ENCODE data around the gene APOBEC3H.

Gene APOBEC3H

GRCh38 chr22:39103431-39103830 is 6.4 kb downstream of the APOBEC3H start:
- DNase-seq (ENCODE audit: low read depth, low spot score): no peak
- POLR2A ChIA-PET: no interaction called here
- CTCF ChIA-PET: no interaction called here
- TF ChIP-seq CTCF (IDR thresholded peaks at IDR 0.05; ENCODE audit: insufficient read depth, low read length, missing control alignments): no peak
- H3K4me3 ChIP-seq (ENCODE audit: low read depth, low read length): no peak overlapping the region

GRCh38 chr22:39106326-39106725 is 9.3 kb downstream of the APOBEC3H start:
- ChIA-PET POLR2A (no interaction called here), CTCF (interaction anchor here (1.1 to 1.2 kb wide), 2 partner anchors 12 to 99 kb away, joined by 3 read pairs; no protein-coding TSS in a partner anchor)
- TF ChIP-seq CTCF (IDR thresholded peaks at IDR 0.05; ENCODE audit: insufficient read depth, low read length, missing control alignments): no peak
- H3K4me3 ChIP-seq (ENCODE audit: low read depth, low read length): no peak overlapping the region
- no peak for DNase-seq (ENCODE audit: low read depth, low spot score)

- no peak for DNase-seq (ENCODE audit: low read depth, low spot score)
- TF ChIP-seq CTCF (IDR thresholded peaks at IDR 0.05; ENCODE audit: insufficient read depth, low read length, missing control alignments): no peak
- POLR2A ChIA-PET: interaction anchor here (0.6 kb wide), 1 partner anchor 389 kb away, joined by 3 read pairs; no protein-coding TSS in a partner anchor
- CTCF ChIA-PET: interaction anchor here (1.4 to 2.9 kb wide), 3 partner anchors 10 to 15 kb away, joined by 3 to 10 read pairs (median 5); no protein-coding TSS in a partner anchor
- H3K4me3 ChIP-seq (ENCODE audit: low read depth, low read length): no peak overlapping the region
Observed at GRCh38 chr22:39108487-39108886, 11.4 kb downstream of the APOBEC3H start.

GRCh38 chr22:39109361-39109760 is 12.3 kb downstream of the APOBEC3H start:
- POLR2A ChIA-PET: no interaction called here
- CTCF ChIA-PET: interaction anchor here (0.7 to 2.9 kb wide), 6 partner anchors 9 to 239 kb away, joined by 3 to 10 read pairs (median 4); no protein-coding TSS in a partner anchor
- DNase-seq (ENCODE audit: low read depth, low spot score): no peak
- no peak overlapping the region for H3K4me3 ChIP-seq (ENCODE audit: low read depth, low read length)
- no peak for TF ChIP-seq CTCF (IDR thresholded peaks at IDR 0.05; ENCODE audit: insufficient read depth, low read length, missing control alignments)

GRCh38 chr22:39110631-39111561 is 13.9 kb downstream of the APOBEC3H start:
- DNase-seq (ENCODE audit: low read depth, low spot score): no peak
- ChIA-PET CTCF (interaction anchor here (0.9 to 1.7 kb wide), 6 partner anchors 8 to 241 kb away, joined by 3 to 5 read pairs (median 4); no protein-coding TSS in a partner anchor), POLR2A (no interaction called here)
- H3K4me3 ChIP-seq (ENCODE audit: low read depth, low read length): no peak overlapping the region
- TF ChIP-seq CTCF (IDR thresholded peaks at IDR 0.05; ENCODE audit: insufficient read depth, low read length, missing control alignments): no peak

GRCh38 chr22:39114112-39114511 is 17.1 kb downstream of the APOBEC3H start:
- no peak for TF ChIP-seq CTCF (IDR thresholded peaks at IDR 0.05; ENCODE audit: insufficient read depth, low read length, missing control alignments)
- ChIA-PET CTCF (interaction anchor here (1.1 to 2.5 kb wide), 3 partner anchors 11 to 110 kb away, joined by 3 to 5 read pairs (median 5); no protein-coding TSS in a partner anchor), POLR2A (no interaction called here)
- H3K4me3 ChIP-seq (ENCODE audit: low read depth, low read length): no peak overlapping the region
- DNase-seq (ENCODE audit: low read depth, low spot score): no peak
